NCI-H128 (cell line): ENCODE results near the gene TINAG.

ENCODE experiments used
- DNase-seq: peaks from one replicate; lab custom pipeline; 2025; ENCODE audit not compliant: unreplicated experiment; lab: John Stamatoyannopoulos, UW

TINAG gene

GRCh38 chr6:54308289-54308985 is at the start of gene TINAG:
Gene TINAG (plus strand): TSS chr6:54308441. CDS start chr6:54308551, 110 bp downstream.
- no peak for DNase-seq

DNA sequence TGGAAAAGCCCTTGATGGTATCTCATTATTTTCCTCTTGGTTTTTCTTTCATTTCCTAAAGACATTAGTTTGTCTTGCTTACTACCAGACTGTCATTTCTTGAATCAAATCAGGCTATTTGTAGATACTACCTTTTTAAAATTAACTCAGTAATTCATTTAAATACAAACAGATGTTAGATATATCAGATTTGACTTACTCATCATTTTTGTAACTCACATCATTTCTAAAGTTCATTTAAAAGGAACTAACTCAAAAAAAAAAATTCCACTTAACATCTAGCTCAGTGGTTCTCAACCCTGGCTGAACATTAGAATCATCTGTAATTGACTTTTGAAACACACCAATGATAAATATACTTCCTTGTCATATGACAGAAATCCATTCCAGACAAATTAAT is 48.2 kb upstream of the TINAG start:
- DNase-seq: no peak

- no peak for DNase-seq
Observed at GRCh38 chr6:54262499-54262898, 45.7 kb upstream of the TINAG start.

- no peak for DNase-seq
Observed at GRCh38 chr6:54262971-54263370, 45.3 kb upstream of the TINAG start.

DNA sequence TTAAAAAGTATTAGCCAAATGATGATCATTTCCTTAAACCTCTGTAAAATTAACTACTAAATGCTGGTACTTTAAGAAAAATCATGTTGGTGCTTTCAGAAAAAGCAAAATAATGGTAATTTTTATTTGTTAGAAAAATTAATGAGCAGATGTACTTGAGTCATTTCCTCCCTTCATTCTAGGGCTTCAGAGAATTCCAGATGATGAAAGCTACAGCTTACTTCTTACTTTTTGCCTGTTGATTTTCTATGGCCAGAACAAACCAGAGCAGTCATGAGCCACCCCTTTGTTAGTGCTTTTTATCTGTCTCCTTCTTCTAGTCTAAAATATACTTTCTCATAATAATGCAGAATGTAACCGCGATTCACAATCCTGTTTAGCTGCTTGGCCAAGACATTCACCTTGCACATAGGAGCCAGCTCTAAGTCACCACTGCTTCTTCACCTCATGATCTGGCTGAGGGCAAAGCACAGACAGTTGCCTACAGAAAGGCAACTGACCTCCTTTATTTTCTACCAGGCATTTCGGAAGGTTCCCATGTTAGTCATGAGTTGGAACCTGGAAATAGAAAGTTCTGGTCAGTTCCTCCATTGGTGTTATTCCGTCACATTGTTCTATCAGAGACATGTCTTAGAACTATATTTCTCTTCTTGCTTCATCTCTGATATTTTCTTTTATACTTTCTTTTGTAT is 43.5 kb upstream of the TINAG start:
- no peak for DNase-seq

DNA sequence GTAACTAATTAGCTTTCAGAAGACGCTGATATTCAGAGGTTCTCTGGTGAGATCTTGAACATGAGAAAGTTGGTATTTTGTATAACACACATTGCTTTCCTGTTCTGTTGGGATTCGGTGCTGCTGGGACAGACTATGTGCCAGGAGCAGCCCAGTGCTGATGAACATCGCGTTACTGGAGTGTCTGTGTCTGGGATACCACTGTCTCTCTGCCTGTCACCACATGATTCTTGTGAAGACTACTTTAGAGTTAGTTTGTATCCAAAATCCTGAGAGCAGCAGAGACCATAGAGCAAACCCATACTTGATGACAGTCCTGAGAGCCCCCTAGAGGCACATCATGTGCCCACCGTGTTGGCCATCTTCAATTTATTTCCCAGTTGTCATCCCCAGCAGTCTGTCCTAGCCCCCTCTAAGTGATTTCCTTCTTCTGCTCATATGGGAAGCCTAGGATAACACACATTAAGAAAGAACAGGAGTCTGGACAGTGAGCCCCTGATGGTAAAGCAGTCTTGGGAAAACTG is 41.8 kb upstream of the TINAG start:
- no peak for DNase-seq

GRCh38 chr6:54267798-54268197 is 40.4 kb upstream of the TINAG start:
- no peak for DNase-seq

DNA sequence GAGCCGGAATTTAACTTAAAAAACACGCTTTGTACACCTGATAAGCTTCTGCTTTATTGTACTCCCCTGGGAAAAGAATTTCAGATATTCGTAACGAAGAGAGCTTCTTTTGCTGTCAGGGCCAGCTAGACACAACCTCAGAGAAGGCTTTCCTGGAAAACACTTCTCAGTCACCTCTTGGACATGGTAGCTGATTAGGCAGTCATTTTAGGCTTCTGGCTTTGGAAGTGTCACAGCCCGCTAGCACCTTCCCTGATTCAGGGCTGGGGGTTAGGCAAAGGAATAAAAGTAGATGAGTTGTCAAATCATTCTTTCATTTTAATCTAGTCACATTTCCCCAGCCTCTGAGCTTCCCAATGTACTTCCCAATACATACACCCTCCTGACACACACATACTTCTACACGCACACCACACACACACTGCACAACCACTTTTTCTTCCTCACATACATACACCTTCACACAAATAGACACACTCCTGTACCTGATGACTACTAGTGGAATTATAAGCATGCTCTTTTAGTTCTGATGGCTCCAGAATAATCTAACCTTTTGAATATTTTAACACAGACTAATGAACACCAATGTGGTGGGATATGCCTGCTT is 34.9 kb upstream of the TINAG start:
- no peak for DNase-seq

GRCh38 chr6:54274383-54274782 is 33.9 kb upstream of the TINAG start:
- no peak for DNase-seq

DNA sequence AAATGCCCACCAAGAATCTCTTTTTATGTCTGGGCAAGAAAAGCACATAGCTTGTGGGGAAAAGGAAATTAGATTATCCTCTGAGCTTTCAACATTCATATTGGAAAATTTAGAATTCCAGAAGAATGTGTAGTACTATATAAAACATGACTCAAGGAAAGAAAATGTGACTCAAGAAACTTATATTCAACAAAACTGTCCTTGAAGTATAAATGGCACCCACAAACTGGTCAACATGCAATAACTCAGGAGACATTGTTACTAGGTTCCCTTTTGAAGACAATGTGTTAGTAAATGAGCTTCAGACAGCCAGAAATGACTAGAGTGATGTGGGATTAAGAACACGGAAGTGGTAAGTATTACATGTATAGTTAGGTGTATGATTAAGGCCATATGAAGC is 26.1 kb upstream of the TINAG start:
- DNase-seq: no peak

GRCh38 chr6:54284161-54284860 is 23.9 kb upstream of the TINAG start:
- no peak for DNase-seq

DNA sequence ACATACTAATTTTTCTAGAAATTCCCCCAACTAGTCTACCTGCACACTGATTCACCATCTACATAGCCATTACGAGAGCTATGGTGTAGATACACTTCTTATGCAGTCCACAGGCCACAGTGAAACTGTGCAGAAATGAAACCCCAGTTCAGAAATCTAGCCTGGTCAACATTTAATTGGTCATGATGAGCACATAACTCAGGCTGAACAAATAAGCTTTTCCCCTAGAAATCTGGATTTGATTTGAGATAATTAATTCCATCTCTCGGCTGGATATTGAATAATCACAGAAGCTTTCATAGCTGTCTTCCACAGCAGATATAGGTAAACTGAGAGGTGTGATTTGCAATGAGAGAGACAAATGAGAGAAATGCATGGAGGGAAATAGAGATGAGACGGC is 22.6 kb upstream of the TINAG start:
- DNase-seq: no peak

DNA sequence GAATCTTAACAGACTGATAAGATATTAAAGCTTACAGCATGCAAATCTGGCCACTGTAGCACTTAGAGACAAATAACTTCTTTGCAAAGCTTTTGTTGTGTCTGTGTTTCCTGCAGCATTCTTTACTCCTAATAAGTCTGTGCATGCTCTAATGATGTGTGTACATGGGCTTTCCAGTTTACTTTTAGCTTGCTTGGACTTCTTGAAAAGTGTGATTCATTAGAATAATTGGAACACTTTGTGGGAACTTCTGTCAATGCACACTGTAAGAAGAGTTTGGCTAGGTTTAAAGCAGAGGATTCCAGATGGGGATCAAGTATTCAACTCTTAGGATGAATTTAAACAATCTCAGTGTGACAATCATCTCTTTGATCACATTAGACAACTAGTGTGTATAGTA is 22.1 kb upstream of the TINAG start:
- DNase-seq: no peak

- DNase-seq: no peak
Observed at GRCh38 chr6:54288474-54288873, 19.8 kb upstream of the TINAG start.

GRCh38 chr6:54289426-54289825 is 18.8 kb upstream of the TINAG start:
- no peak for DNase-seq

- DNase-seq: no peak
Observed at GRCh38 chr6:54291146-54291545, 17.1 kb upstream of the TINAG start.

- DNase-seq: no peak
Observed at GRCh38 chr6:54291738-54292137, 16.5 kb upstream of the TINAG start.

DNA sequence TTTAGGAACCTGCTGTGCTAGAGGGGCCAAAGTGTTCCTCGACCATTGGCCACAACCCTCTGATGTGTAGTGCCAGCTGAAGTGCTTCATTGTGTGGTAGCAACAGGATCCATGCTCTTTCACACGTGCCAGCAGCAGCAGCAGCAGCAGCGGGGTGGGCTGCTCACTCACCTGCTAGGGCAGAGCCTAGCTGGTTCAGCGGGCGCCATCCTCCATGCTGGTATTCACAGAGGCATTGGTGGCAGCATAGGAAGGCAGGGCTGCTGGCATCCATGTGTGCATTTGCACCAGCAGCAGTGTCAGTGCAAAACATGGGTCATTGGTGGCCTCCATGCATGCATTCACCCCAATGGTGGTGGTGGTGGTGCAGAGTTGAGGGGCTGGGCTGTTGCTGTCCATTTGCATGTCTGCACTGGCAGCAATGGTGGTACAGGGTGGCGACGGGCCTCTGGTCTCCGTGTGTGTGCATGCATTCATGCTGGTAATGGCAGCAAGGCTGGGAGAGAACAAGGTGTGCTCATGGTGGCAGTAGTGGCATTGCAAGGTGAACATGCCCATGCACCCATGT is 13.2 kb upstream of the TINAG start:
- DNase-seq: no peak

DNA sequence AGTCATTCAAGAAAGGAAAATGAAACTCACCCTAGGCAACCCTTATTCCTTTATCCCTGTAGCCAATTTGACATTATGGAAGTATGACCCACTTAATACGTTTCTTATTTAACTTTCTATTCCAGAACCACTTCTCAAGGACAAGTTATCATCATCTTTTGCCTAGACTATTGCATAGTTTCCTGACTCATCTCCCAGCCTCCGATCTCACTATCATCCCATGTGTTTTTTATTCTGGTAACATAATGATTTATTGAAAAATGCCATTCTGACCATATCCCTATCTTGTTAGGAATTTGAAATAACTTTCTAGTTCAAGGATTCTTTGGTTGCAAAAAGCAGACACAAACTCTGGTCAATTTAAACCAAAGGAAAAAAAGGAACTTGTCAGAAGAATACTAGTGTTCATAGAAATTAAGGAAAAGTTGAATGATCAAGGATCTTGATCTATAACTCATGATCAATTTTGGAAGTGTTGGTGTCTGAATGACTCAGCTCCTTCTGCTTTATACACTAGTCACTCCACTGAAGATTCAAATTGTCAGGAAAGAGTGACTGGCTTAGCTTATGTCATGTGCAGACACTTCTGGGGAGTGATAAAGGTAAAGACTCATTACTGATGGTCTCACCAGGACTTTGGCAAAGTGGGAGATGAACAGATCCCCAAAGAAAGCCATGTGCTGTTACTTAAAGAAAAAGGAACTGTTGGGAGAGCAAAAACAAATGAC is 8.5 kb upstream of the TINAG start:
- no peak for DNase-seq

GRCh38 chr6:54301770-54302169 is 6.5 kb upstream of the TINAG start:
- no peak for DNase-seq
